ENCODE measurements around the gene VTI1A. TPM values are rescaled to one million over a fixed set of nuclear protein-coding genes. Genes with fewer than 3 reads are reported as not detected.

VTI1A gene
- total and polyA plus RNA-seq, 2 of the 8 experiments (the other 6 are each of a cell fraction or from before 2014, with no cell fraction given), result 6.0 to 20.0 TPM

DNA sequence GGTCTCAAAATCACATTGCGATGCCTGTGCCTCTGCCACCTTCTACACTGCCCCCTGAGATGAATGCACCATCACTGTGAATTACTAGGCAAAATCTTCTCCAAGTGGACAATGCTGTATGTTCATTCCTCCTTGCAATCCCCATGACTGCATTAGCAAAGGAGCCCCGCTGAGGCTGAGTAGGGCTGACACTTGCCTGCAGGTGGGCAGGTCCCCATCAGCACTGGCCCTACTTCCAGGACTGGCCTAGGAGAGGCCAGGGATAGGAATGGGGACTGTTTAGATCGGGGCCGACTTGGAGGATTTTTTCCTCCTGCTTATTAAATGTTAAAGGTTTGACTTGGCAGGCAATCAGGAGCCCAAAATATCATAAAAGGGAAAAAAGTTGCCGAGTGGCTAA lies 376.0 kb downstream of the VTI1A start (continued):
- TF ChIP-seq, protein P1, sequence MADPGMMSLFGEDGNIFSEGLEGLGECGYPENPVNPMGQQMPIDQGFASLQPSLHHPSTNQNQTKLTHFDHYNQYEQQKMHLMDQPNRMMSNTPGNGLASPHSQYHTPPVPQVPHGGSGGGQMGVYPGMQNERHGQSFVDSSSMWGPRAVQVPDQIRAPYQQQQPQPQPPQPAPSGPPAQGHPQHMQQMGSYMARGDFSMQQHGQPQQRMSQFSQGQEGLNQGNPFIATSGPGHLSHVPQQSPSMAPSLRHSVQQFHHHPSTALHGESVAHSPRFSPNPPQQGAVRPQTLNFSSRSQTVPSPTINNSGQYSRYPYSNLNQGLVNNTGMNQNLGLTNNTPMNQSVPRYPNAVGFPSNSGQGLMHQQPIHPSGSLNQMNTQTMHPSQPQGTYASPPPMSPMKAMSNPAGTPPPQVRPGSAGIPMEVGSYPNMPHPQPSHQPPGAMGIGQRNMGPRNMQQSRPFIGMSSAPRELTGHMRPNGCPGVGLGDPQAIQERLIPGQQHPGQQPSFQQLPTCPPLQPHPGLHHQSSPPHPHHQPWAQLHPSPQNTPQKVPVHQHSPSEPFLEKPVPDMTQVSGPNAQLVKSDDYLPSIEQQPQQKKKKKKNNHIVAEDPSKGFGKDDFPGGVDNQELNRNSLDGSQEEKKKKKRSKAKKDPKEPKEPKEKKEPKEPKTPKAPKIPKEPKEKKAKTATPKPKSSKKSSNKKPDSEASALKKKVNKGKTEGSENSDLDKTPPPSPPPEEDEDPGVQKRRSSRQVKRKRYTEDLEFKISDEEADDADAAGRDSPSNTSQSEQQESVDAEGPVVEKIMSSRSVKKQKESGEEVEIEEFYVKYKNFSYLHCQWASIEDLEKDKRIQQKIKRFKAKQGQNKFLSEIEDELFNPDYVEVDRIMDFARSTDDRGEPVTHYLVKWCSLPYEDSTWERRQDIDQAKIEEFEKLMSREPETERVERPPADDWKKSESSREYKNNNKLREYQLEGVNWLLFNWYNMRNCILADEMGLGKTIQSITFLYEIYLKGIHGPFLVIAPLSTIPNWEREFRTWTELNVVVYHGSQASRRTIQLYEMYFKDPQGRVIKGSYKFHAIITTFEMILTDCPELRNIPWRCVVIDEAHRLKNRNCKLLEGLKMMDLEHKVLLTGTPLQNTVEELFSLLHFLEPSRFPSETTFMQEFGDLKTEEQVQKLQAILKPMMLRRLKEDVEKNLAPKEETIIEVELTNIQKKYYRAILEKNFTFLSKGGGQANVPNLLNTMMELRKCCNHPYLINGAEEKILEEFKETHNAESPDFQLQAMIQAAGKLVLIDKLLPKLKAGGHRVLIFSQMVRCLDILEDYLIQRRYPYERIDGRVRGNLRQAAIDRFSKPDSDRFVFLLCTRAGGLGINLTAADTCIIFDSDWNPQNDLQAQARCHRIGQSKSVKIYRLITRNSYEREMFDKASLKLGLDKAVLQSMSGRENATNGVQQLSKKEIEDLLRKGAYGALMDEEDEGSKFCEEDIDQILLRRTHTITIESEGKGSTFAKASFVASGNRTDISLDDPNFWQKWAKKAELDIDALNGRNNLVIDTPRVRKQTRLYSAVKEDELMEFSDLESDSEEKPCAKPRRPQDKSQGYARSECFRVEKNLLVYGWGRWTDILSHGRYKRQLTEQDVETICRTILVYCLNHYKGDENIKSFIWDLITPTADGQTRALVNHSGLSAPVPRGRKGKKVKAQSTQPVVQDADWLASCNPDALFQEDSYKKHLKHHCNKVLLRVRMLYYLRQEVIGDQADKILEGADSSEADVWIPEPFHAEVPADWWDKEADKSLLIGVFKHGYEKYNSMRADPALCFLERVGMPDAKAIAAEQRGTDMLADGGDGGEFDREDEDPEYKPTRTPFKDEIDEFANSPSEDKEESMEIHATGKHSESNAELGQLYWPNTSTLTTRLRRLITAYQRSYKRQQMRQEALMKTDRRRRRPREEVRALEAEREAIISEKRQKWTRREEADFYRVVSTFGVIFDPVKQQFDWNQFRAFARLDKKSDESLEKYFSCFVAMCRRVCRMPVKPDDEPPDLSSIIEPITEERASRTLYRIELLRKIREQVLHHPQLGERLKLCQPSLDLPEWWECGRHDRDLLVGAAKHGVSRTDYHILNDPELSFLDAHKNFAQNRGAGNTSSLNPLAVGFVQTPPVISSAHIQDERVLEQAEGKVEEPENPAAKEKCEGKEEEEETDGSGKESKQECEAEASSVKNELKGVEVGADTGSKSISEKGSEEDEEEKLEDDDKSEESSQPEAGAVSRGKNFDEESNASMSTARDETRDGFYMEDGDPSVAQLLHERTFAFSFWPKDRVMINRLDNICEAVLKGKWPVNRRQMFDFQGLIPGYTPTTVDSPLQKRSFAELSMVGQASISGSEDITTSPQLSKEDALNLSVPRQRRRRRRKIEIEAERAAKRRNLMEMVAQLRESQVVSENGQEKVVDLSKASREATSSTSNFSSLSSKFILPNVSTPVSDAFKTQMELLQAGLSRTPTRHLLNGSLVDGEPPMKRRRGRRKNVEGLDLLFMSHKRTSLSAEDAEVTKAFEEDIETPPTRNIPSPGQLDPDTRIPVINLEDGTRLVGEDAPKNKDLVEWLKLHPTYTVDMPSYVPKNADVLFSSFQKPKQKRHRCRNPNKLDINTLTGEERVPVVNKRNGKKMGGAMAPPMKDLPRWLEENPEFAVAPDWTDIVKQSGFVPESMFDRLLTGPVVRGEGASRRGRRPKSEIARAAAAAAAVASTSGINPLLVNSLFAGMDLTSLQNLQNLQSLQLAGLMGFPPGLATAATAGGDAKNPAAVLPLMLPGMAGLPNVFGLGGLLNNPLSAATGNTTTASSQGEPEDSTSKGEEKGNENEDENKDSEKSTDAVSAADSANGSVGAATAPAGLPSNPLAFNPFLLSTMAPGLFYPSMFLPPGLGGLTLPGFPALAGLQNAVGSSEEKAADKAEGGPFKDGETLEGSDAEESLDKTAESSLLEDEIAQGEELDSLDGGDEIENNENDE (IDR thresholded peaks at IDR 0.05; ENCODE audit: insufficient replicate concordance, low read length), result no peak
- TF ChIP-seq SAP30 (IDR thresholded peaks at IDR 0.05; ENCODE audit: insufficient read depth, insufficient replicate concordance, low read length), result no peak
- TF ChIP-seq EP300 (IDR thresholded peaks at IDR 0.05; ENCODE audit: borderline replicate concordance in 1 of 2, low read depth in 2 of 2, low read length in 2 of 2), result no peak
- no peak for TF ChIP-seq BACH1 (IDR thresholded peaks at IDR 0.05; ENCODE audit: low read length)
- TF ChIP-seq TAF1 (IDR thresholded peaks at IDR 0.05; ENCODE audit: low read depth, low read length), result no peak
